HG02870 (cell line): ENCODE measurements around the gene ANP32A.
"Not testable (repeated sequence)": the region's sequence is repeated elsewhere in the genome, so short reads cannot be mapped to it uniquely, and the experiment has no call there.

ENCODE experiments used
- ATAC-seq: cut with Tn5 transposase; IDR thresholded peaks from one replicate; pipeline ENCODE4 v1.9.1; 2021; ENCODE audit warnings: mild to moderate bottlenecking, moderate library complexity; ENCODE audit not compliant: unreplicated experiment

The ANP32A gene

GRCh38 chr15:68820295-68821189 lies at the start of gene ANP32A:
Gene ANP32A, minus strand, starts transcription at chr15:68820895. Its CDS starts 144 bp downstream, at chr15:68820751.
- ATAC-seq = peak; percentile 50

- no peak for ATAC-seq
These were observed 47.6 kb upstream of the ANP32A start for GRCh38 chr15:68868296-68868695.

GRCh38 chr15:68862415-68862814 lies 41.7 kb upstream of the ANP32A start:
- no peak for ATAC-seq

GRCh38 chr15:68858666-68859065 lies 38.0 kb upstream of the ANP32A start:
- not testable (repeated sequence) for ATAC-seq

- ATAC-seq = not testable (repeated sequence)
These were observed 36.7 kb upstream of the ANP32A start for GRCh38 chr15:68857443-68857842.

- no peak for ATAC-seq
These were observed 31.8 kb upstream of the ANP32A start for GRCh38 chr15:68852461-68852860.

GRCh38 chr15:68851971-68852370 lies 31.3 kb upstream of the ANP32A start:
- ATAC-seq = no peak

- no peak for ATAC-seq
These were observed 28.8 kb upstream of the ANP32A start for GRCh38 chr15:68849497-68849896.

GRCh38 chr15:68846851-68847439 lies 26.2 kb upstream of the ANP32A start:
- ATAC-seq = no peak

GRCh38 chr15:68844856-68845550 lies 24.3 kb upstream of the ANP32A start:
- no peak for ATAC-seq

- ATAC-seq = no peak
These were observed 23.0 kb upstream of the ANP32A start for GRCh38 chr15:68843425-68844311.

- ATAC-seq = no peak
These were observed 22.3 kb upstream of the ANP32A start for GRCh38 chr15:68842958-68843357.

GRCh38 chr15:68834346-68834745 lies 13.7 kb upstream of the ANP32A start:
- no peak for ATAC-seq

- no peak for ATAC-seq
These were observed 13.1 kb upstream of the ANP32A start for GRCh38 chr15:68833700-68834331.

- no peak for ATAC-seq
These were observed 9.6 kb upstream of the ANP32A start for GRCh38 chr15:68830141-68830785.

- ATAC-seq = no peak
These were observed 8.4 kb upstream of the ANP32A start for GRCh38 chr15:68829068-68829467.

GRCh38 chr15:68823561-68823960 lies 2.9 kb upstream of the ANP32A start:
- ATAC-seq = no peak

GRCh38 chr15:68822818-68823217 lies 2.1 kb upstream of the ANP32A start:
- ATAC-seq = no peak

- ATAC-seq = no peak
These were observed 1.2 kb upstream of the ANP32A start for GRCh38 chr15:68821841-68822381.
